ENCODE data around the gene AFAP1. TPM values are rescaled to one million over a fixed set of nuclear protein-coding genes. Genes with fewer than 3 reads are reported as not detected.

The AFAP1 gene
- total RNA-seq, 1 experiment from 2014 or later: 42.1 TPM

- POLR2A ChIA-PET (ENCODE audit: unreplicated experiment): interaction anchor here (0.6 kb wide), 1 partner anchor 27 kb away, joined by 8 read pairs; no protein-coding TSS in a partner anchor
- no peak for DNase-seq
- Histone ChIP-seq H3K4me1 (ENCODE audit: insufficient read depth, low read length) (no peaks in the 10 kb centered on the region), H3K4me3 (ENCODE audit: low read length) (no peak overlapping the region), H3K36me3 (ENCODE audit: low read depth, low read length) (peaks cover 45% of the 10 kb centered on the region), H3K9me2 (replicated peaks; ENCODE audit: low read length) (no peaks in the 10 kb centered on the region), H3K27ac (ENCODE audit: low read length) (no peak overlapping the region), H2AFZ (ENCODE audit: low read length) (no peak overlapping the region), H3F3A (ENCODE audit: low read length, unreplicated experiment) (no peaks in the 10 kb centered on the region), H3K4me2 (ENCODE audit: low read length) (no peak overlapping the region), H3K27me3 (ENCODE audit: low read length) (no peaks in the 10 kb centered on the region), H4K20me1 (ENCODE audit: low read length) (no peaks in the 10 kb centered on the region), H3K9ac (ENCODE audit: low read length) (no peak overlapping the region), H3K79me2 (ENCODE audit: low read length) (no peaks in the 10 kb centered on the region), H3K9me3 (ENCODE audit: low read length) (no peaks in the 10 kb centered on the region)
- ATAC-seq: no peak
- TF ChIP-seq EZH2phosphoT487 (IDR thresholded peaks at IDR 0.05; ENCODE audit: borderline replicate concordance, low read length) (no peak), EZH2 (IDR thresholded peaks at IDR 0.05; ENCODE audit: low read length, unreplicated experiment) (no peak), CTCF (conservative IDR thresholded peaks at IDR 0.05; ENCODE audit: low read depth, low read length) (no peak)
- CTCF ChIA-PET: no interaction called here
- BruUV-seq (replicated peaks): no TSS peak
- intact Hi-C loops (cut with micrococcal nuclease): no loop called here
These were observed 162.5 kb downstream of the AFAP1 start for GRCh38 chr4:7777017-7777710.

DNA sequence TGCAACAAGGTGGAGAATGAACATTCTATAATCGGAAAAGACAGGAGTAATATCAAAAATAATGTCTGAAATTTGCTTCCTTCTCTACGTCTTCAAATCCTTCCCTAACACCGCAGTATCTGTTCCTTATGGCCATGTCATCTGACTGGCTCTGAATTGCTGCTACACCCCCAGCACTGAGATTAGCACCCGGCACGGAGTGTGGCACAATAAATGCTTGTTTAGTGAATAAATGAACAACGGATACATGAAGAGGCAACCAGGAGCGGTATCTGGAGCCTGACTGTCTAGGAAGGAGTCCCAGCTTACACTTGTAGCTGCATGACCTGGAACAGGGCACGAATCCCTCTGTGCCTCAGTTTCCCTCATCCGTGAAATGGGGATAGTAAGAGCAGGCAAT is 164.3 kb downstream of the AFAP1 start:
- H2AFZ ChIP-seq (ENCODE audit: low read length): no peak overlapping the region
- no peaks in the 10 kb centered on the region for H4K20me1 ChIP-seq (ENCODE audit: low read length)
- no peak overlapping the region for H3K27ac ChIP-seq (ENCODE audit: low read length)
- TF ChIP-seq EZH2 (IDR thresholded peaks at IDR 0.05; ENCODE audit: low read length, unreplicated experiment) (no peak), CTCF (conservative IDR thresholded peaks at IDR 0.05; ENCODE audit: low read depth, low read length) (no peak), EZH2phosphoT487 (IDR thresholded peaks at IDR 0.05; ENCODE audit: borderline replicate concordance, low read length) (no peak)
- ChIA-PET CTCF (no interaction called here), POLR2A (ENCODE audit: unreplicated experiment) (no interaction called here)
- H3K4me2 ChIP-seq (ENCODE audit: low read length): no peak overlapping the region
- H3K4me3 ChIP-seq (ENCODE audit: low read length): no peak overlapping the region
- no peaks in the 10 kb centered on the region for H3K79me2 ChIP-seq (ENCODE audit: low read length)
- no TSS peak for BruUV-seq (replicated peaks)
- no peak for DNase-seq
- H3K9me3 ChIP-seq (ENCODE audit: low read length): no peaks in the 10 kb centered on the region
- no peaks in the 10 kb centered on the region for H3K27me3 ChIP-seq (ENCODE audit: low read length)
- H3K9me2 ChIP-seq (replicated peaks; ENCODE audit: low read length): no peaks in the 10 kb centered on the region
- no peak overlapping the region for H3K9ac ChIP-seq (ENCODE audit: low read length)
- no peaks in the 10 kb centered on the region for H3K4me1 ChIP-seq (ENCODE audit: insufficient read depth, low read length)
- H3F3A ChIP-seq (ENCODE audit: low read length, unreplicated experiment): no peaks in the 10 kb centered on the region
- H3K36me3 ChIP-seq (ENCODE audit: low read depth, low read length): peaks cover 38% of the 10 kb centered on the region
- intact Hi-C loops (cut with micrococcal nuclease): no loop called here
- no peak for ATAC-seq
